GM18907 (cell line): ENCODE data around the gene PIP.
"Not testable (repeated sequence)": the region's sequence is repeated elsewhere in the genome, so short reads cannot be mapped to it uniquely, and the experiment has no call there.

ENCODE experiments used
- ATAC-seq: cut with Tn5 transposase; IDR thresholded peaks from one replicate; pipeline ENCODE4 v1.9.1; 2021; ENCODE audit warnings: mild to moderate bottlenecking, moderate library complexity; ENCODE audit not compliant: unreplicated experiment

PIP gene

DNA sequence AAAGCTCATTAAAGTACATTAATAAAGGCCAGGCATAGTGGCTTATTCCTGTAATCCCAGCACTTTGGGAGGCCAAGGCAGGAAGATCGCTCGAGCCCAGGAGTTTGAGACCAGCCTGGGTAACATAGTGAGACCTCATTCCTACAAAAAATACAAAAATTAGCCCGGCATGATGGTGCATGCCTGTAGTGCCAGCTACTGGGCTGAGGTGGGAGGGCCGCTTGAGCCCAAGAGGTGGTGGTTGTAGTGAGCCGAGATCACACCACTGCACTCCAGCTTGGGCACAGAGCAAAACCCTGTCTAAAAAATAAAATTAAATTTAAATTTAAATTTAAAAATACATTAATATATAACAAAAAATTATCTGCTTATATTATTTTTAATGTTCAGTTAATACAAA lies 44.3 kb downstream of the PIP start:
- ATAC-seq = no peak

DNA sequence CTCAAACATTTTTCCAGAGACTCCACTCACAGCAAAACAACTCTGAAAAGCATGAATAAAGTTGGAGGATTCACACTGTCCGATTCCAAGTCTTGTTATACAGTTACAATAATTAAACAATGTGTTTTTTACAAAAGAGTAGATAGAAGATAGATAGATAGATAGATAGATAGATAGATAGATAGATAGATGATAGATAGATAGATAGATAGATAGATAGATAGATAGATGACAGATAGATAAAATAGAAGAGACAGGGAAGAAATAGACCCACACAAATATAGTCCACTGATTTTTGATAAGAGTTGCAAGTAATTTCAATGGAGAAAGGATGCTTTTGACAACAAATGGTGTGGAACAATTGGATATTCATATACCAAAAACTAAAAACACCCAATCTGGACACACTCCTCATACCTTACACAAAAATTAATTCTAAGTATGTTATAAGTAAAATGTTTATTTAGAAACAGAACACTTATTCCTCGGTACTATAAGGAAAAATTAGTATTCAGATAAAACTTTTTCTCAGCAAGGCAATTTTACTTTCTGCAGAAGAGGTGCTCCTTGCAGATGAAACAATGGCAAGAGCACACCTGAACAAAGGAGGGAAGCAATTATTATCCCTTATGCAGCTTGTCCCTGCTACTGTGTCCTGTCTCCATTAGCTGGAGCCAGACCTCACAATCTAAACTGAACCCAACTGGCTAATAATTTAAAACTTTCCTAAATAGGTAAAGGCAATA lies 45.7 kb downstream of the PIP start:
- ATAC-seq = no peak

DNA sequence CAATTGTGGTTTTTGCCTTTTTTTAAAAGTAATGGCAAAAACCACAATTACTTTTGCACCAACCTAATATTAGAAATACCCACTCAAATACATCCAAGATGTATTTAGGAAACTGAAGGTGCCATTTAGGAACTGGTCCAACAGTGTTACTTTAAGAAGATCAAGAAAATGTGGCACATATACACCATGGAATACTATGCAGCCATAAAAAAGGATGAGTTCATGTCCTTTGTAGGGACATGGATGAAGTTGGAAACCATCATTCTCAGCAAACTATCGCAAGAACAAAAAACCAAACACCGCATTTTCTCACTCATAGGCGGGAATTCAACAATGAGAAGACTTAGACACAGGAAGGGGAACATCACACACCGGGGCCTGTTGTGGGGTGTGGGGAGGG lies 48.9 kb downstream of the PIP start:
- ATAC-seq = not testable (repeated sequence)

DNA sequence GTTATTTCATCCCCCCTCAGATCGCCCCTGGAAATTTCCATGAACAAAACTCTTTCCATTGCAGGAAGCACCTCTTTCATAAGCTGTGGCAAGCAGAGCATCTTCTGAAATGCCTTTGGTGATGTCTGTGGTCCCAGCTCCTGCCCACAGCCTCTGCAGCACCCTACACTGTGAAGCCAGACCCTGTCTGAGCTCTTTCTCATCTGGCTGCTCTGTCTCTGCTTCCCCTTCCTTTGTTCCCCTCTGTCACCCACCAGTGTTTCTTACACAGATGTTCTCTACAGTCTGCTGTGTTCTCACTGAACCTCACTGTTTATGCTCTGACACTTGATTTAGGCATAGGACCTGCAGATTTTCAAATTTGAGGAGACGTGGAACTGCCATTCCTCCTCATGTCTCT lies 49.5 kb downstream of the PIP start:
- no peak for ATAC-seq

DNA sequence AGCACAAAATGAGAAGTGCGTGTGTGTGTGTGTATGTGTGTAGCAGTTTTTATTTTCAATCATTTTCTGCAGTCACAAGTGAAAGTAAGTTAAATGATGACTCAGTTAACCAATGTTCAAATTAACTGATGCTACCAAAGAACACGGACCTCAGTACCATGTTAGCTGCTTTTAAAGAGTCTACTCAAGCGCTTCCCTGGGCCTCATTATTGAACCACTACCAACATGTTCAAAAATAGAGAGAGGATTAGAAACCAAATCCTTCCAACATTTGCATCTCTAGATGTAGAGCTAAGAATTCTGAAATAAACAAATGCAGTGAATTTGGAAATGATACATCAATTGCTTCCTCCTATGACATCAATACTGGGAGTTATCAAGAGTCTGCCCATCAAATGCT lies 51.1 kb downstream of the PIP start, which contains the start of gene TAS2R39:
Gene TAS2R39, plus strand, starts transcription at position 396 of the 400 bp plus-strand sequence. Its CDS starts 0 bp downstream, at position 396.
- no peak for ATAC-seq

DNA sequence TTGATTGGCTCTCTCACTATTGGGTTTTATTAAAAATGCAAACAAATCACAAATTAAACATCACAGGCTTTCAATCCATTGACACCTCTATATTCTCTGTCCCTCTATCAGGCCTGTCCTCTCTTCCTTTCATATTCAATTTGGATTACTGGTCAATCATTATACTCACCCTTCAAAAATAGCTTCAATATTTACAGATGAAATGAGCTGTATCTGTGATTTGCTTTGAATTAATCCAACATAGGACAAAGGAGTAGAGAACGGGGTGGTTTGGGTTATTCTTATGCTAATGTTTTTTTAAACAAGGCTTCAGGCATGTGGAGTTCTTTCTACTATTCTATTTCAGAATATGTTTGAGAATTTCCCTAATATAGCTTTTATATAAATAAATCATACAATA lies 53.7 kb downstream of the PIP start:
- ATAC-seq = no peak

DNA sequence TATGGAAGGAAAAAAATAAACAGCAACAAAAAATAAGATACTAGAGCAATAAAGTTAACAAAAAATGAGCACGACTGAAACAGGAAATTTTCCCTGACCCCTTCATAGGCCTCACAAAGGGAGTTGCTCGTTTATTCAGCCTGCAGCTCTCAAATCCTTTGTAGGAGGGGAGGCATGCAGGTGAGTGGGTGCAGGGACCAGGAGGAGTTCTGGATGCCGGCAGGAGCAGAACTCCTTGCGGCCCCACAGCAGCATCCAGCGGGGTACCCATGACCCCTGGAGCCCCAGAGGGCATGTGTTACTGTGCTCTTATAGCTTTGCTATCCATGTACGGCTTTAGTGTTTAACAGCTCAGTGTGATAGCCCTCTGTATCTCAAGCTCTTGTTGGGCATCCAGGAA lies 57.1 kb downstream of the PIP start:
- ATAC-seq = no peak
